HCT116 (cell line): ENCODE data around the gene DUS4L. TPM values are rescaled to one million over a fixed set of nuclear protein-coding genes. Genes with fewer than 3 reads are reported as not detected.

ENCODE experiments used
- ATAC-seq: fragments of 200-7000 bp; cut with Tn5 transposase; 2 replicates; pipeline ENCODE4 v1.9.1; 2020; ENCODE audit warnings: mild to moderate bottlenecking, moderate library complexity
- BruUV-seq: library from RNA; stranded (reverse); fragments of 400-500 nt; replicated peaks from 2 replicates; lab custom pipeline; 2021; lab: Mats Ljungman, UMichigan
- CTCF ChIA-PET: fragments of 300-600 bp; sonication (Branson Sonifier 250); formaldehyde crosslinking; loops from one replicate; lab custom pipeline; 2021; ENCODE audit warnings: antibody characterized with exemption; lab: Charles Lee
- POLR2A ChIA-PET: fragments of 300-600, 350-600 bp; sonication (Branson Sonifier 250); formaldehyde crosslinking; loops from one replicate; lab custom pipeline; 2021; ENCODE audit warnings: antibody characterized with exemption; lab: Charles Lee
- RAD21 ChIA-PET, 2 experiments: fragments of 300-600 bp; sonication (Branson Sonifier 250); formaldehyde crosslinking; loops; one replicate each; lab custom pipeline; 2023; ENCODE audit warnings: low total read pairs in 2 of 2; ENCODE audit not compliant: uncharacterized antibody in 2 of 2, unreplicated experiment in 2 of 2, low non-redundant PET in 1 of 2; lab: Charles Lee
- DNase-seq: peaks from one replicate; pipeline ENCODE4 v3.0.0-alpha.2; 2010; ENCODE audit warnings: low read depth, low spot score
- H2AFZ ChIP-seq: fragments of 200-600 bp; shearing (Covaris generic), sonication (generic); 2 replicates; pipeline ENCODE4 v1.6.1; 2017; ENCODE audit warnings: low read depth, mixed run types, mixed read lengths, antibody characterized with exemption, low read length; ENCODE audit not compliant: poor library complexity, severe bottlenecking
- H3K27ac ChIP-seq: 2 replicates; pipeline ENCODE4 v1.5.1; 2012; ENCODE audit warnings: low read depth, low read length
- H3K27me3 ChIP-seq: fragments of 200-600 bp; sonication (generic); 2 replicates; pipeline ENCODE4 v1.6.1; 2016; ENCODE audit warnings: mixed run types, low read length, mixed read lengths; ENCODE audit not compliant: insufficient read depth
- H3K36me3 ChIP-seq, 2 experiments: fragments of 200-500 bp in 1 of 2; fragments of 200-600 bp in 1 of 2; sonication (Bioruptor generic) in 1 of 2; sonication (generic) in 1 of 2; 2 replicates each; pipeline versions ENCODE4 v1.5.1 to v1.6.1; 2014 to 2016; ENCODE audit warnings: low read length in 2 of 2, inconsistent platforms in 1 of 2, mixed read lengths in 1 of 2, mixed run types in 1 of 2; ENCODE audit not compliant: insufficient read depth in 2 of 2, control insufficient read depth in 1 of 2
- H3K4me1 ChIP-seq, 2 experiments: fragments of 200-600 bp in 1 of 2; sonication (generic) in 1 of 2; 2 replicates each; pipeline versions ENCODE4 v1.5.1 to v1.6.1; 2012 to 2017; ENCODE audit warnings: low read length in 2 of 2, inconsistent platforms in 1 of 2, mild to moderate bottlenecking in 1 of 2, mixed read lengths in 1 of 2, mixed run types in 1 of 2, moderate library complexity in 1 of 2; ENCODE audit not compliant: insufficient read depth in 2 of 2, control insufficient read depth in 1 of 2
- H3K4me2 ChIP-seq: fragments of 200-600 bp; sonication (generic); 2 replicates; pipeline ENCODE4 v1.6.1; 2017; ENCODE audit warnings: mixed run types, low read length, mixed read lengths
- H3K4me3 ChIP-seq, 2 experiments: fragments of 200-600 bp in 1 of 2; sonication (generic) in 1 of 2; replicated peaks in 1 of 2; 2 replicates each; pipeline ENCODE4 v1.5.1; 2011 to 2016; ENCODE audit warnings: low read length in 2 of 2, control low read depth in 1 of 2, low read depth in 1 of 2, mild to moderate bottlenecking in 1 of 2, mixed read lengths in 1 of 2, mixed run types in 1 of 2
- H3K79me2 ChIP-seq: fragments of 200-600 bp; sonication (generic); 2 replicates; pipeline ENCODE4 v1.6.1; 2017; ENCODE audit warnings: mild to moderate bottlenecking, mixed run types, low read length, moderate library complexity, mixed read lengths; ENCODE audit not compliant: insufficient read depth
- H3K9ac ChIP-seq: fragments of 200-600 bp; sonication (generic); 2 replicates; pipeline ENCODE4 v1.6.1; 2016; ENCODE audit warnings: low read length, mixed read lengths
- H3K9me2 ChIP-seq: fragments of 200-600 bp; sonication (generic), shearing (Covaris generic); 2 replicates; pipeline ENCODE4 v1.6.1; 2017; ENCODE audit warnings: mixed run types, mild to moderate bottlenecking, moderate library complexity; ENCODE audit not compliant: insufficient read depth
- H3K9me3 ChIP-seq, 2 experiments: fragments of 200-500 bp in 1 of 2; fragments of 200-600 bp in 1 of 2; sonication (Bioruptor generic) in 1 of 2; sonication (generic) in 1 of 2; 2 replicates each; pipeline ENCODE4 v1.6.1; 2014 to 2017; ENCODE audit warnings: low read length in 2 of 2, mixed read lengths in 2 of 2, inconsistent platforms in 1 of 2, low read depth in 1 of 2, mild to moderate bottlenecking in 1 of 2, mixed run types in 1 of 2, moderate library complexity in 1 of 2; ENCODE audit not compliant: control insufficient read depth in 1 of 2, insufficient read depth in 1 of 2
- H4K20me1 ChIP-seq: fragments of 200-600 bp; sonication (generic), shearing (Covaris generic); 2 replicates; pipeline ENCODE4 v1.6.1; 2017; ENCODE audit warnings: mixed run types, mild to moderate bottlenecking, moderate library complexity; ENCODE audit not compliant: insufficient read depth
- CEBPB ChIP-seq: IDR thresholded peaks from 2 replicates; pipeline ENCODE4 v1.6.1; 2012; ENCODE audit warnings: low read depth
- EGR1 ChIP-seq: IDR thresholded peaks from 2 replicates; pipeline ENCODE4 v1.6.1; 2012; ENCODE audit warnings: low read depth
- ELF1 ChIP-seq: IDR thresholded peaks from 2 replicates; pipeline ENCODE4 v1.6.1; 2012; ENCODE audit warnings: low read depth, borderline replicate concordance
- EZH2 ChIP-seq: fragments of 200-600 bp; sonication (generic); IDR thresholded peaks from 2 replicates; pipeline ENCODE4 v1.6.1; 2017; ENCODE audit warnings: antibody characterized with exemption, mixed run types
- EZH2phosphoT487 ChIP-seq: fragments of 200-600 bp; IDR thresholded peaks from 2 replicates; pipeline ENCODE4 v1.6.1; 2018; ENCODE audit warnings: antibody characterized with exemption, borderline replicate concordance
- POLR2A ChIP-seq: IDR thresholded peaks from 2 replicates; pipeline ENCODE4 v1.7.0; 2011; ENCODE audit warnings: borderline replicate concordance; ENCODE audit not compliant: insufficient read depth, insufficient read length; ENCODE audit errors: extremely low read depth
- POLR2AphosphoS5 ChIP-seq: IDR thresholded peaks from 2 replicates; pipeline ENCODE4 v1.6.1; 2011; ENCODE audit warnings: mild to moderate bottlenecking, low read depth, low read length, moderate library complexity
- SRF ChIP-seq: IDR thresholded peaks from 2 replicates; pipeline ENCODE4 v1.6.1; 2012; ENCODE audit warnings: low read depth
- TCF7L2 ChIP-seq: IDR thresholded peaks from 2 replicates; pipeline ENCODE4 v1.7.0; 2011; ENCODE audit warnings: borderline replicate concordance, inconsistent platforms; ENCODE audit not compliant: insufficient read depth, insufficient read length; ENCODE audit errors: extremely low read depth
- YY1 ChIP-seq: IDR thresholded peaks from 2 replicates; pipeline ENCODE4 v1.6.1; 2011; ENCODE audit warnings: low read length, low read depth, moderate library complexity, mild to moderate bottlenecking; ENCODE audit not compliant: insufficient replicate concordance; ENCODE audit errors: extremely low read depth
- ZFX ChIP-seq: fragments of 450-650 bp; IDR thresholded peaks from 2 replicates; pipeline ENCODE4 v1.6.1; 2017
- ZNF274 ChIP-seq: fragments of 200-500 bp; sonication (Bioruptor generic); IDR thresholded peaks from 2 replicates; pipeline ENCODE4 v1.6.1; 2014; ENCODE audit warnings: mild to moderate bottlenecking, low read depth, low read length, inconsistent platforms
- intact Hi-C: fragments of 100-400 bp; cut with micrococcal nuclease; formaldehyde crosslinking; loops from 2 replicates; pipeline ENCODE4 v1.10.0; 2022
- total RNA-seq: library from RNA; stranded (reverse); gene quantifications from one replicate; pipeline ENCODE4 v1.2.1, GENCODE V29; 2021; ENCODE audit not compliant: unreplicated experiment
- TF ChIP-seq, protein P1 (sequence below): IDR thresholded peaks from 2 replicates; pipeline ENCODE4 v1.6.1; 2012
- TF ChIP-seq, protein P2 (sequence below): IDR thresholded peaks from 2 replicates; pipeline ENCODE4 v1.6.1; 2011; ENCODE audit warnings: mild to moderate bottlenecking, low read length, moderate library complexity; ENCODE audit not compliant: insufficient replicate concordance; ENCODE audit errors: extremely low read depth
- TF ChIP-seq, protein P3 (sequence below): IDR thresholded peaks from 2 replicates; pipeline ENCODE4 v1.6.1; 2012; ENCODE audit warnings: low read depth
- TF ChIP-seq, protein P4 (sequence below): IDR thresholded peaks from 2 replicates; pipeline ENCODE4 v1.6.1; 2012

Gene DUS4L
- total RNA-seq, 1 experiment from 2014 or later = 12.6 TPM

DNA sequence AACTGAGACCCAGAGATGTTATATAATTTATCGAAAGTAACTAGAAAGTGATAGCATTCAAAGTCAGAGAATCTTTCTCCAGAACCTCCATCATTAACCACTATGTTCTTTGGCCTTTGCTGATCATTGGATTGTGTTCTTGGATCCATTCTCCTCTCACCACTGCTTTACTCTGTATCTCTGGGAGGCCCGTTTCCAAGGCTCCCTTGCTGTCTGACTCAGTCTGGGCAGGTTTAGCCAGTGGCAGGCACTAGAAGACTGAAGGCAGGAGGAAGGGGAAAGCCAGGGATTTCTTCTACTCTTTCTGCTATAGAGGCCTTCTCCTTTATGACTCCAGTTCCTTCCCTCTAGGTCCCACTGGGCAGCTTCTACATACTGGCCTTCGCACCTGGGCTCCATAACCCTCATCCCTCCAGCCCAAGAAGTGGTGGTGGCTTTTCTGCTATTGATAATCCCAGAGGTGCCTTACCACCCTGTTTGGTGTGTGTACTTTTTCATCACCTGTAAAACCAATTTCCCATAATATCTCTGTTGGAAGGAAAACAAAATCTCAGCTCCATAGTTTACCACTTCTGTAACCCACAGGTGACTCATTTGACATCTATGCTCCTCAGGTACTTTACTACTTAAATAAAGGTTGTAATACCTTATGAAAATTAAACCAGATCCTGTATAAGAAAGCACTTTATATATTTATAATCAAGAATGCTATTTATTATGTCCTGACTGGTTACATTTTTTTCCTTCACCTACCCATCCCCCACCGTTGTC lies 52.3 kb downstream of the DUS4L start:
- no peak for DNase-seq
- Histone ChIP-seq H3K4me2 (no peak overlapping the region), H3K4me3 (no peak overlapping the region), H2AFZ (no peak overlapping the region), H3K9me2 (no peaks in the 10 kb centered on the region), H3K9ac (no peak overlapping the region), H3K4me1 (no peaks in the 10 kb centered on the region), H4K20me1 (no peaks in the 10 kb centered on the region), H3K27me3 (no peaks in the 10 kb centered on the region), H3K27ac (no peak overlapping the region), H3K9me3 (no peaks in the 10 kb centered on the region), H3K79me2 (no peaks in the 10 kb centered on the region), H3K36me3 (no peaks in the 10 kb centered on the region)
- no peak for ATAC-seq
- BruUV-seq = no TSS peak
- CTCF ChIA-PET = no interaction called here
- TF ChIP-seq POLR2AphosphoS5 = no peak
- no peak for TF ChIP-seq POLR2A
- no peak for TF ChIP-seq ZNF274
- TF ChIP-seq EZH2 = no peak
- TF ChIP-seq, protein P1, sequence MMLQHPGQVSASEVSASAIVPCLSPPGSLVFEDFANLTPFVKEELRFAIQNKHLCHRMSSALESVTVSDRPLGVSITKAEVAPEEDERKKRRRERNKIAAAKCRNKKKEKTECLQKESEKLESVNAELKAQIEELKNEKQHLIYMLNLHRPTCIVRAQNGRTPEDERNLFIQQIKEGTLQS = no peak
- TF ChIP-seq, protein P2, sequence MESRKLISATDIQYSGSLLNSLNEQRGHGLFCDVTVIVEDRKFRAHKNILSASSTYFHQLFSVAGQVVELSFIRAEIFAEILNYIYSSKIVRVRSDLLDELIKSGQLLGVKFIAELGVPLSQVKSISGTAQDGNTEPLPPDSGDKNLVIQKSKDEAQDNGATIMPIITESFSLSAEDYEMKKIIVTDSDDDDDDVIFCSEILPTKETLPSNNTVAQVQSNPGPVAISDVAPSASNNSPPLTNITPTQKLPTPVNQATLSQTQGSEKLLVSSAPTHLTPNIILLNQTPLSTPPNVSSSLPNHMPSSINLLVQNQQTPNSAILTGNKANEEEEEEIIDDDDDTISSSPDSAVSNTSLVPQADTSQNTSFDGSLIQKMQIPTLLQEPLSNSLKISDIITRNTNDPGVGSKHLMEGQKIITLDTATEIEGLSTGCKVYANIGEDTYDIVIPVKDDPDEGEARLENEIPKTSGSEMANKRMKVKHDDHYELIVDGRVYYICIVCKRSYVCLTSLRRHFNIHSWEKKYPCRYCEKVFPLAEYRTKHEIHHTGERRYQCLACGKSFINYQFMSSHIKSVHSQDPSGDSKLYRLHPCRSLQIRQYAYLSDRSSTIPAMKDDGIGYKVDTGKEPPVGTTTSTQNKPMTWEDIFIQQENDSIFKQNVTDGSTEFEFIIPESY = no peak
- no peak for TF ChIP-seq EZH2phosphoT487
- TF ChIP-seq, protein P3, sequence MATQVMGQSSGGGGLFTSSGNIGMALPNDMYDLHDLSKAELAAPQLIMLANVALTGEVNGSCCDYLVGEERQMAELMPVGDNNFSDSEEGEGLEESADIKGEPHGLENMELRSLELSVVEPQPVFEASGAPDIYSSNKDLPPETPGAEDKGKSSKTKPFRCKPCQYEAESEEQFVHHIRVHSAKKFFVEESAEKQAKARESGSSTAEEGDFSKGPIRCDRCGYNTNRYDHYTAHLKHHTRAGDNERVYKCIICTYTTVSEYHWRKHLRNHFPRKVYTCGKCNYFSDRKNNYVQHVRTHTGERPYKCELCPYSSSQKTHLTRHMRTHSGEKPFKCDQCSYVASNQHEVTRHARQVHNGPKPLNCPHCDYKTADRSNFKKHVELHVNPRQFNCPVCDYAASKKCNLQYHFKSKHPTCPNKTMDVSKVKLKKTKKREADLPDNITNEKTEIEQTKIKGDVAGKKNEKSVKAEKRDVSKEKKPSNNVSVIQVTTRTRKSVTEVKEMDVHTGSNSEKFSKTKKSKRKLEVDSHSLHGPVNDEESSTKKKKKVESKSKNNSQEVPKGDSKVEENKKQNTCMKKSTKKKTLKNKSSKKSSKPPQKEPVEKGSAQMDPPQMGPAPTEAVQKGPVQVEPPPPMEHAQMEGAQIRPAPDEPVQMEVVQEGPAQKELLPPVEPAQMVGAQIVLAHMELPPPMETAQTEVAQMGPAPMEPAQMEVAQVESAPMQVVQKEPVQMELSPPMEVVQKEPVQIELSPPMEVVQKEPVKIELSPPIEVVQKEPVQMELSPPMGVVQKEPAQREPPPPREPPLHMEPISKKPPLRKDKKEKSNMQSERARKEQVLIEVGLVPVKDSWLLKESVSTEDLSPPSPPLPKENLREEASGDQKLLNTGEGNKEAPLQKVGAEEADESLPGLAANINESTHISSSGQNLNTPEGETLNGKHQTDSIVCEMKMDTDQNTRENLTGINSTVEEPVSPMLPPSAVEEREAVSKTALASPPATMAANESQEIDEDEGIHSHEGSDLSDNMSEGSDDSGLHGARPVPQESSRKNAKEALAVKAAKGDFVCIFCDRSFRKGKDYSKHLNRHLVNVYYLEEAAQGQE = no peak
- no peak for TF ChIP-seq ZFX
- no peak for TF ChIP-seq YY1
- no peak for TF ChIP-seq SRF
- TF ChIP-seq CEBPB = no peak
- no peak for TF ChIP-seq ELF1
- TF ChIP-seq, protein P4, sequence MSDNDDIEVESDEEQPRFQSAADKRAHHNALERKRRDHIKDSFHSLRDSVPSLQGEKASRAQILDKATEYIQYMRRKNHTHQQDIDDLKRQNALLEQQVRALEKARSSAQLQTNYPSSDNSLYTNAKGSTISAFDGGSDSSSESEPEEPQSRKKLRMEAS = no peak
- TF ChIP-seq EGR1 = no peak
- no peak for TF ChIP-seq TCF7L2
- POLR2A ChIA-PET = no interaction called here
- intact Hi-C loops = no loop called here
- RAD21 ChIA-PET = interaction anchor here in 1 of 2 experiments (0.6 kb wide), 1 partner anchor 454 kb away, joined by 3 read pairs; no protein-coding TSS in a partner anchor
